ENCODE measurements around the gene SELP. TPM values are rescaled to one million over a fixed set of nuclear protein-coding genes. Genes with fewer than 3 reads are reported as not detected.
"Not testable (repeated sequence)": the region's sequence is repeated elsewhere in the genome, so short reads cannot be mapped to it uniquely, and the experiment has no call there.

SELP gene
- total RNA-seq, 1 experiment from 2014 or later: not detected

DNA sequence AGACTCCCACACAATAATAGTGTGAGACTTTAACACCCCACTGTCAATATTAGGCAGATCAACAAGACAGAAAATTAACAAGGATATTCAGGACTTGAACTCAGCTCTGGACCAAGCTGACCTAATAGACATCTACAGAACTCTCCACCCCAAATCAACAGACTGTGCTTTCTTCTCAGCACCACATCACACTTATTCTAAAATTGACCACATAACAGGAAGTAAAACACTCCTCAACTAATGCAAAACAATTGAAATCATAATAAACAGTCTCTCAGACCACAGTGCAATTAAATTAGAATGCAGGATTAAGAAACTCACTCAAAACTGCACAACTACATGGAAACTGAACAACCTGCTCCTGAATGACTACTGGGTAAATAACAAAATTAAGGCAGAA lies 28.9 kb upstream of the SELP start:
- DNase-seq; POLR2A ChIA-PET (ENCODE audit: unreplicated experiment); H3K4me2 ChIP-seq; intact Hi-C loops (cut with micrococcal nuclease; ENCODE audit: unreplicated experiment); CTCF ChIA-PET; H3K4me3 ChIP-seq; H2AFZ ChIP-seq; H3K9me3 ChIP-seq (ENCODE audit: insufficient read depth, low read depth); H3K9me2 ChIP-seq (ENCODE audit: insufficient read depth); H3K36me3 ChIP-seq (ENCODE audit: low read depth); BruUV-seq (replicated peaks); H3K79me2 ChIP-seq (ENCODE audit: low read depth); H3K27me3 ChIP-seq (ENCODE audit: insufficient read depth, low read depth); H4K20me1 ChIP-seq (ENCODE audit: insufficient read depth); H3F3A ChIP-seq (ENCODE audit: insufficient read depth, low read depth); H3K27ac ChIP-seq: not testable (repeated sequence)
- peaks cover 22% of the 10 kb centered on the region for H3K4me1 ChIP-seq (replicated peaks; ENCODE audit: insufficient read depth)

DNA sequence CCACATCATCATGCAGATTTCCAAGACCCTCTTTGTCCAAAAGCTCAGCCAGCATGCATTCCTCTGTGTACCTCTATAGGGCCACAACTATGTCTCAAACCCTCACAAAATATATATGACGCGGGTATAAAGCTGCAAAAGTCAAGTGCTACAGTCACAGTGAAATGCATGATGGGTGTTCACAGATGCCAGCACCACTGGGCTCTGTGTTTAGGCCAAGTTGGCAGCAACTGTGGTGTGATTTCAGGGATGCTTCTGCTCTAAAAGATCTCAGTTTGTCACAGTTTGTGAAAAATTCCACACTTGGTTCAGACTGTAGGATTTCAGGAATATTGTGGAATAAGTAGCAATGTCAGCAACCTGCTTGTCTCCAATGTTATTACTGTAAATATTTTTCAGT lies 23.9 kb upstream of the SELP start:
- TF ChIP-seq, protein P1, sequence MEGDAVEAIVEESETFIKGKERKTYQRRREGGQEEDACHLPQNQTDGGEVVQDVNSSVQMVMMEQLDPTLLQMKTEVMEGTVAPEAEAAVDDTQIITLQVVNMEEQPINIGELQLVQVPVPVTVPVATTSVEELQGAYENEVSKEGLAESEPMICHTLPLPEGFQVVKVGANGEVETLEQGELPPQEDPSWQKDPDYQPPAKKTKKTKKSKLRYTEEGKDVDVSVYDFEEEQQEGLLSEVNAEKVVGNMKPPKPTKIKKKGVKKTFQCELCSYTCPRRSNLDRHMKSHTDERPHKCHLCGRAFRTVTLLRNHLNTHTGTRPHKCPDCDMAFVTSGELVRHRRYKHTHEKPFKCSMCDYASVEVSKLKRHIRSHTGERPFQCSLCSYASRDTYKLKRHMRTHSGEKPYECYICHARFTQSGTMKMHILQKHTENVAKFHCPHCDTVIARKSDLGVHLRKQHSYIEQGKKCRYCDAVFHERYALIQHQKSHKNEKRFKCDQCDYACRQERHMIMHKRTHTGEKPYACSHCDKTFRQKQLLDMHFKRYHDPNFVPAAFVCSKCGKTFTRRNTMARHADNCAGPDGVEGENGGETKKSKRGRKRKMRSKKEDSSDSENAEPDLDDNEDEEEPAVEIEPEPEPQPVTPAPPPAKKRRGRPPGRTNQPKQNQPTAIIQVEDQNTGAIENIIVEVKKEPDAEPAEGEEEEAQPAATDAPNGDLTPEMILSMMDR (conservative IDR thresholded peaks at IDR 0.05): no peak
- no peak for TF ChIP-seq EZH2 (IDR thresholded peaks at IDR 0.05; ENCODE audit: low read depth)
- DNase-seq: no peak
- POLR2A ChIA-PET (ENCODE audit: unreplicated experiment): no interaction called here
- Histone ChIP-seq H3K9me3 (ENCODE audit: insufficient read depth, low read depth) (no peaks in the 10 kb centered on the region; the same call in 1 of the 2 replicates), H3K27ac (no peak overlapping the region), H3K79me2 (ENCODE audit: low read depth) (no peaks in the 10 kb centered on the region), H3K4me2 (no peak overlapping the region), H3K4me3 (no peak overlapping the region), H3K36me3 (ENCODE audit: low read depth) (no peaks in the 10 kb centered on the region), H3F3A (ENCODE audit: insufficient read depth, low read depth) (no peaks in the 10 kb centered on the region), H3K4me1 (replicated peaks; ENCODE audit: insufficient read depth) (peaks cover 22% of the 10 kb centered on the region), H4K20me1 (ENCODE audit: insufficient read depth) (no peaks in the 10 kb centered on the region), H2AFZ (no peak overlapping the region), H3K27me3 (ENCODE audit: insufficient read depth, low read depth) (no peaks in the 10 kb centered on the region), H3K9me2 (ENCODE audit: insufficient read depth) (no peaks in the 10 kb centered on the region)
- CTCF ChIA-PET: no interaction called here
- no TSS peak for BruUV-seq (replicated peaks)
- intact Hi-C loops (cut with micrococcal nuclease; ENCODE audit: unreplicated experiment): no loop called here

DNA sequence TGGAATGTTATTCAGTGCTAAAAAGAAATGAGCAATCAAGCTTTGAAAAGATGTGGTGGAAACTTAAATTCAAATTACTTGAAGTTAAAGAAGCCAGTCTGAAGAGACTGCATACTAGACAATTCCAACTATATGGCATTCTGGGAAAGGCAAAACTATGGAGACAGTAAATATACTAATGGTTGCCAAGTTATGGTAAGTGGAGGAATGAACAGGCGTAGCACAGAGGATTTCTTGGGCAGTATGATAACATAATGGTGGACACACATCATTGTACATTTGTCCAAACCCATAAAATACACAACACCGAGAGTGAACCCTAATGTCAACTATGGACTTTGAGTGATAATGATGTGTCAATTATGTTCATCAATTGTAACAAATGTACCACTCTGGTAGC lies 21.1 kb upstream of the SELP start:
- no peak for DNase-seq
- CTCF ChIA-PET: no interaction called here
- no peak overlapping the region for H3K4me3 ChIP-seq
- H3K27ac ChIP-seq: no peak overlapping the region
- intact Hi-C loops (cut with micrococcal nuclease; ENCODE audit: unreplicated experiment): no loop called here
- H3K36me3 ChIP-seq (ENCODE audit: low read depth): no peaks in the 10 kb centered on the region
- POLR2A ChIA-PET (ENCODE audit: unreplicated experiment): no interaction called here
- TF ChIP-seq, protein P1 (conservative IDR thresholded peaks at IDR 0.05): no peak
- TF ChIP-seq EZH2 (IDR thresholded peaks at IDR 0.05; ENCODE audit: low read depth): no peak
- no TSS peak for BruUV-seq (replicated peaks)
- no peak overlapping the region for H3K4me2 ChIP-seq
- H3K4me1 ChIP-seq (replicated peaks; ENCODE audit: insufficient read depth): peaks cover 6% of the 10 kb centered on the region
- no peaks in the 10 kb centered on the region for H4K20me1 ChIP-seq (ENCODE audit: insufficient read depth)
- no peaks in the 10 kb centered on the region for H3K9me2 ChIP-seq (ENCODE audit: insufficient read depth)
- no peaks in the 10 kb centered on the region for H3K9me3 ChIP-seq (ENCODE audit: insufficient read depth, low read depth)
- no peak overlapping the region for H2AFZ ChIP-seq
- no peaks in the 10 kb centered on the region for H3K27me3 ChIP-seq (ENCODE audit: insufficient read depth, low read depth)
- no peaks in the 10 kb centered on the region for H3F3A ChIP-seq (ENCODE audit: insufficient read depth, low read depth)
- no peaks in the 10 kb centered on the region for H3K79me2 ChIP-seq (ENCODE audit: low read depth)

DNA sequence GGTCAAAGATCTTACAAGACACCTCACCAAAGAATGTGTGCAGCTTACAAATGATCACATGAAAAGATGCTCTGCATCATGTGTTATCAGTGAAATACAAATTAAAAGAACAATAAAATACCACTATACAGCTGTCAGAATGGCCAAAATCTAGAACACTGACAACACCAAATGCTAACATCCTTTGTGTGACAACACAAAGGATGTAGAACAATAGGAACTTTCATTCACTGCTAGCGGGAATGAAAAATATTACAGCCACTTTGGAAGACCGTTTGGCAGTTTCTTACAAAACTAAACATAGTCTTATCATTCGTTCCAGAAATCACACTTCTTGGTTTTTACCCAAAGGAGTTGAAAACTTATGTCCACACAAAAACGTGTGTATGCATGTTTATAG lies 20.6 kb upstream of the SELP start:
- Histone ChIP-seq H3K27me3 (ENCODE audit: insufficient read depth, low read depth) (no peaks in the 10 kb centered on the region), H3K36me3 (ENCODE audit: low read depth) (no peaks in the 10 kb centered on the region), H3F3A (ENCODE audit: insufficient read depth, low read depth) (no peaks in the 10 kb centered on the region), H3K4me2 (no peak overlapping the region), H2AFZ (no peak overlapping the region), H3K4me1 (replicated peaks; ENCODE audit: insufficient read depth) (peaks cover 1% of the 10 kb centered on the region; the same call in 1 of the 2 replicates), H3K9me3 (ENCODE audit: insufficient read depth, low read depth) (no peaks in the 10 kb centered on the region), H4K20me1 (ENCODE audit: insufficient read depth) (no peaks in the 10 kb centered on the region), H3K79me2 (ENCODE audit: low read depth) (no peaks in the 10 kb centered on the region), H3K27ac (no peak overlapping the region), H3K9me2 (ENCODE audit: insufficient read depth) (no peaks in the 10 kb centered on the region), H3K4me3 (no peak overlapping the region)
- BruUV-seq (replicated peaks): no TSS peak
- ChIA-PET CTCF (no interaction called here), POLR2A (ENCODE audit: unreplicated experiment) (no interaction called here)
- no peak for DNase-seq
- intact Hi-C loops (cut with micrococcal nuclease; ENCODE audit: unreplicated experiment): no loop called here
- TF ChIP-seq EZH2 (IDR thresholded peaks at IDR 0.05; ENCODE audit: low read depth): no peak
- TF ChIP-seq, protein P1 (conservative IDR thresholded peaks at IDR 0.05): no peak

All from PC-9 (cell line).